H1 (cell line): ENCODE results near the gene PAX7.

ENCODE experiments used
- ASH2L ChIP-seq: fragments of 200-600, 300-600 bp; sonication (generic); IDR thresholded peaks from one replicate; pipeline ENCODE4 v1.7.1; 2017; ENCODE audit warnings: low read length
- EP300 ChIP-seq, 2 experiments: IDR thresholded peaks; 1 replicate in 1 of 2; 2 replicates in 1 of 2; pipeline ENCODE4 v1.6.1; 2011 to 2012; ENCODE audit warnings: low read depth in 2 of 2, low read length in 2 of 2, mild to moderate bottlenecking in 2 of 2, borderline replicate concordance in 1 of 2, inconsistent platforms in 1 of 2, moderate library complexity in 1 of 2
- EZH2 ChIP-seq: fragments of 200-600 bp; sonication (generic); IDR thresholded peaks from 2 replicates; pipeline ENCODE4 v1.7.1; 2012; ENCODE audit warnings: low read depth, mild to moderate bottlenecking, moderate library complexity, low read length, inconsistent platforms; ENCODE audit not compliant: severe bottlenecking
- GABPA ChIP-seq: IDR thresholded peaks from 2 replicates; pipeline ENCODE4 v1.6.1; 2011; ENCODE audit warnings: mild to moderate bottlenecking, low read length, moderate library complexity, borderline replicate concordance; ENCODE audit not compliant: insufficient read depth
- JUND ChIP-seq: IDR thresholded peaks from 2 replicates; pipeline ENCODE4 v1.6.1; 2011; ENCODE audit warnings: mild to moderate bottlenecking, improper control_type of control experiment, low read length
- POLR2A ChIP-seq, 2 experiments: IDR thresholded peaks; 1 replicate in 1 of 2; 2 replicates in 1 of 2; pipeline ENCODE4 v1.6.1; 2011; ENCODE audit warnings: low read depth in 2 of 2, low read length in 2 of 2, mild to moderate bottlenecking in 2 of 2; ENCODE audit errors: control extremely low read depth in 1 of 2
- POLR2AphosphoS5 ChIP-seq: IDR thresholded peaks from 2 replicates; pipeline ENCODE4 v1.6.1; 2011; ENCODE audit warnings: low read depth, low read length
- RAD21 ChIP-seq, 2 experiments: IDR thresholded peaks in 1 of 2; conservative IDR thresholded peaks in 1 of 2; 2 replicates each; pipeline ENCODE4 v1.6.1; 2011; ENCODE audit warnings: low read depth in 2 of 2, low read length in 2 of 2, improper control_type of control experiment in 1 of 2, inconsistent platforms in 1 of 2, mild to moderate bottlenecking in 1 of 2, moderate library complexity in 1 of 2
- SIN3A ChIP-seq, 2 experiments: IDR thresholded peaks in 1 of 2; conservative IDR thresholded peaks in 1 of 2; 2 replicates each; pipeline ENCODE4 v1.6.1; 2011 to 2012; ENCODE audit warnings: low read length in 2 of 2, improper control_type of control experiment in 1 of 2, low read depth in 1 of 2, mild to moderate bottlenecking in 1 of 2
- TAF1 ChIP-seq: IDR thresholded peaks from 2 replicates; pipeline ENCODE4 v1.6.1; 2011; ENCODE audit warnings: mild to moderate bottlenecking, low read depth, low read length
- TAF7 ChIP-seq: optimal IDR thresholded peaks from 2 replicates; pipeline ENCODE3; 2011; ENCODE audit warnings: low read depth, mild to moderate bottlenecking, inconsistent platforms, low read length, moderate library complexity, borderline replicate concordance
- TEAD4 ChIP-seq: IDR thresholded peaks from 2 replicates; pipeline ENCODE4 v1.6.1; 2012; ENCODE audit warnings: low read depth, low read length, inconsistent platforms, mixed read lengths
- USF2 ChIP-seq: IDR thresholded peaks from 2 replicates; pipeline ENCODE4 v1.6.1; 2011; ENCODE audit warnings: low read length, improper control_type of control experiment
- TF ChIP-seq, protein P1 (sequence below), 3 experiments: IDR thresholded peaks; 1 replicate in 2 of 3; 2 replicates in 1 of 3; pipeline versions ENCODE4 v1.5.1 to v1.6.1; 2011; ENCODE audit warnings: low read length in 3 of 3, mild to moderate bottlenecking in 3 of 3, inconsistent platforms in 2 of 3, low read depth in 1 of 3, moderate library complexity in 1 of 3; ENCODE audit not compliant: insufficient read depth in 1 of 3; ENCODE audit errors: control extremely low read depth in 1 of 3

- no peak for TF ChIP-seq POLR2AphosphoS5
- TF ChIP-seq EP300 (IDR thresholded peaks at IDR 0.05; ENCODE audit: borderline replicate concordance in 1 of 2, low read depth in 2 of 2, low read length in 2 of 2): no peak
- TF ChIP-seq POLR2A (IDR thresholded peaks at IDR 0.05; ENCODE audit: control extremely low read depth in 1 of 2, low read depth in 2 of 2, low read length in 2 of 2): no peak
- no peak for TF ChIP-seq TAF1
- TF ChIP-seq, protein P1, sequence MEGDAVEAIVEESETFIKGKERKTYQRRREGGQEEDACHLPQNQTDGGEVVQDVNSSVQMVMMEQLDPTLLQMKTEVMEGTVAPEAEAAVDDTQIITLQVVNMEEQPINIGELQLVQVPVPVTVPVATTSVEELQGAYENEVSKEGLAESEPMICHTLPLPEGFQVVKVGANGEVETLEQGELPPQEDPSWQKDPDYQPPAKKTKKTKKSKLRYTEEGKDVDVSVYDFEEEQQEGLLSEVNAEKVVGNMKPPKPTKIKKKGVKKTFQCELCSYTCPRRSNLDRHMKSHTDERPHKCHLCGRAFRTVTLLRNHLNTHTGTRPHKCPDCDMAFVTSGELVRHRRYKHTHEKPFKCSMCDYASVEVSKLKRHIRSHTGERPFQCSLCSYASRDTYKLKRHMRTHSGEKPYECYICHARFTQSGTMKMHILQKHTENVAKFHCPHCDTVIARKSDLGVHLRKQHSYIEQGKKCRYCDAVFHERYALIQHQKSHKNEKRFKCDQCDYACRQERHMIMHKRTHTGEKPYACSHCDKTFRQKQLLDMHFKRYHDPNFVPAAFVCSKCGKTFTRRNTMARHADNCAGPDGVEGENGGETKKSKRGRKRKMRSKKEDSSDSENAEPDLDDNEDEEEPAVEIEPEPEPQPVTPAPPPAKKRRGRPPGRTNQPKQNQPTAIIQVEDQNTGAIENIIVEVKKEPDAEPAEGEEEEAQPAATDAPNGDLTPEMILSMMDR (IDR thresholded peaks at IDR 0.05; ENCODE audit: control extremely low read depth in 1 of 3, insufficient read depth in 1 of 3, low read depth in 1 of 3, low read length in 3 of 3): no peak
- no peak for TF ChIP-seq RAD21 (IDR thresholded peaks at IDR 0.05 in 1 of 2, conservative IDR thresholded peaks at IDR 0.05 in 1 of 2; ENCODE audit: low read depth in 2 of 2, low read length in 2 of 2)
- no peak for TF ChIP-seq SIN3A (conservative IDR thresholded peaks at IDR 0.05 in 1 of 2, IDR thresholded peaks at IDR 0.05 in 1 of 2; ENCODE audit: low read depth in 1 of 2, low read length in 2 of 2)
- TF ChIP-seq TEAD4: no peak
- TF ChIP-seq JUND: no peak
- no peak for TF ChIP-seq GABPA
- no peak for TF ChIP-seq EZH2
- TF ChIP-seq USF2: no peak
- TF ChIP-seq TAF7: no peak
- no peak for TF ChIP-seq ASH2L
These were observed 28.0 kb upstream of the PAX7 start for GRCh38 chr1:18602533-18603211.
